Measurements from ENCODE around the gene ELN. TPM values are rescaled to one million over a fixed set of nuclear protein-coding genes. Genes with fewer than 3 reads are reported as not detected.
A peak's percentile ranks its signal among the peaks of the same experiment; 100 is the strongest.
"Not testable (repeated sequence)": the region's sequence is repeated elsewhere in the genome, so short reads cannot be mapped to it uniquely, and the experiment has no call there.

Gene ELN
- total RNA-seq: 41.2 TPM
- long read RNA-seq, transcript ELN-221 (32 exons, 2,583 nt): major isoform, 5 of 47 reads
- long read RNA-seq, partial matches to known transcripts: 13 of 47 reads
- long read RNA-seq, other reads (novel, unspliced or antisense): 25 of 47 reads

DNA sequence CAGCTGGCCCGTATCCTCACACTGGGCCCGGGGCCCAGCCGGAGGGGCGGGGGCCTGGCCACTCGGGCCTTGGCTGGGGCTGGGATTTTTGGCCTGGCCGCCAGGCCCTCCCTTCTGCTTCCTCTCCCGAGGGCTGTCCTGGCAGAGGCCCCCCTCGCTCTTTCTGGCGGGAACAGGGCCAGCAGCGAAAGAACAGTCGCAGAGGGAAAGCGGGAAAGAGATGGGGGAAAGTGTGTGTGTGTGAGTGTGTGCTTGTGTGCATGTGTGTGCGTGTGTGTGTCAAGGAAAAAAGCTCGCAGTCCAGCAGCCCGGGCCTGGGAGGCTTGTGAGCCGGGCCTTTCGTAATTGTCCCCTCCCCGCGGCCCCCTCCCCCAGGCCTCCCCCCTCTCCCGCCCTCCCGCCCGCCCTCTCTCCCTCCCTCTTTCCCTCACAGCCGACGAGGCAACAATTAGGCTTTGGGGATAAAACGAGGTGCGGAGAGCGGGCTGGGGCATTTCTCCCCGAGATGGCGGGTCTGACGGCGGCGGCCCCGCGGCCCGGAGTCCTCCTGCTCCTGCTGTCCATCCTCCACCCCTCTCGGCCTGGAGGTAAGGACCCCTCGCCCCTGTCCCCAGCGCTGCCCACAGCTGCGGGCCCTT lies at the start of gene ELN:
ELN (plus strand) TSS at position 491 of the 638 bp plus-strand sequence; CDS start at position 506, 15 bp downstream.
- DNase-seq (ENCODE audit: low spot score): peak; percentile 88
- intact Hi-C loops (cut with DNase I): loop anchor here (5.0 kb wide), 1 partner anchor 161 kb away; no protein-coding TSS in a partner anchor

DNA sequence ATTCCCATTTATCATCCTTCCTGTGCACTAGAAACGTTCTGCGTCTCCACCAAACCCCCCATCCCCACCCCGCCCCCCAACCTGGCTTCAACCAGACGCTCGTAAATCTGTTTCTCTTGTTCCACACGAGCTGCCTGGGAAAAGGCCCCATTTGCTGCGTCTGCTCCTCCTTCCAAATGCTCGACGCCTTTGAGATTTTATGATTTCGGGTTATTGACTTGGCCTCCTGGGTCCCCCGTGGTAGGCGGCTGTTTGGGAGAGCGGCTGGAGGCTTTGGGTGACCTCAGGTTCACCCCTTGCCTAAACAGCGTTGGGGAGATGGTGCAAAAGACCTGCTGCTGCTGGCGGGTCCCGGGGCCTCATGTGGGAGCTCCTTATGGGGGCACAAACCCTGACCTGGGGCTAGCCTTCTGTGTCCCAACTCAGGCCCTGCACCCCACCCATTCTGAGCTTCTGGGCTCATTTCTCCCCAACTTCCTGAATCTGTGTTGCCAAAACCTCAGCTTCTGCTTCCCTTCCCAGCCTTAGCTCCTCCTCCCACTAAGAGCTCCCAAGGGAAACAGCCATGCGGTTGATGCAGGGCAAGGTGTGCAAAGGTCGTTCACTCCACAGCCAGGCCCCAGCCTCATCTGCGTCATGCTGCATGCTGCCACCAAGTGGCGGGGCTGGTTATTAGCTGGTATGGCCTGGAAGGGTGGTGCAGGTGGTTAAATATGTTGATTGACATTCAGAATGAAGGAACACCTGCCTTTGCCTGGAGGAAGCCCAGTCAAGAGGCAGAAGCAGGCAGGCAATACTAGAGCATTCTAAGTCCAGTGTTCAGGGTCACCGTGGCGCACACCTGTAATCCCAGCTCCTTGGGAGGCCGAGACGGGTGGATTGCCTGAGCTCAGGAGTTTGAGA lies 49.1 kb upstream of the ELN start:
- DNase-seq (ENCODE audit: low spot score): no peak

DNA sequence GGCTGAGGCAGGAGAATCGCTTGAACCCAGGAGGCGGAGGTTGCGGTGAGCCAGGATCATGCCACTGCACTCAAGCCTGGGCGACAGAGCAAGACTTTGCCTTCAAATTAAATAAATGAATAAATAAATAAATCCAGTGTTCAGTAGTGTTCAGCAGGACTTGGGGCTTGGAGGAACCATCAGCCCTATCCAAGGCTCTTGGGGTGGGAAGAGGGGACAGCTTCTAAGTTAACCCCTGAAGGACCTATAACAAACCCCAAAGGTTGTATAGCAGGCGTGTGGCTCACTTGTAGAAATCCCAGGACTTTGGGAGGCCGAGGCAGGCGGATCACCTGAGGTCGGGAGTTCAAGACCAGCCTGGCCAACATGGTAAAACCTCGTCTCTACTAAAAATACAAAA lies 48.3 kb upstream of the ELN start:
- intact Hi-C loops (cut with DNase I): not testable (repeated sequence)

More for the DNA sequence above, 49.1 kb upstream of the ELN start:
- intact Hi-C loops (cut with DNase I): no loop called here

DNA sequence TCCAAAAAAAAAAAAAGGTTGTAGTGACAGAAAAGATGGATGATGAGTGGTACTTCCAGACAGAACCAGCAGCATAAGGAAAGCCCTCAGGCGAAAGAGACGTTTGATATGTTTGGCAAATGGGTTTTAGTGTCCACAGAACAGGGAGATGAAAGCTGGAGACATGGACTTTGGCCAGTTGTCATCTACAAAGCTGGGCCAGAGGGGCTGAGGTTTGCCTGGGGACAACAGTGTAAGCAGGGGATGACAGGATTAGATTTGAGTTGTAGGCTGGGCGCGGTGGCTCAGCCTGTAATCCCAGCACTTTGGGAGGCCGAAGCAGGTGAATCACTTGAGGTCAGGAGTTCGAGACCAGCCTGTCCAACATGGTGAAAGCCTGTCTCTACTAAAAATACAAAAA lies 47.8 kb upstream of the ELN start:
- DNase-seq (ENCODE audit: low spot score): no peak
- intact Hi-C loops (cut with DNase I): no loop called here

More for the DNA sequence above, 48.3 kb upstream of the ELN start:
- not testable (repeated sequence) for DNase-seq (ENCODE audit: low spot score)

DNA sequence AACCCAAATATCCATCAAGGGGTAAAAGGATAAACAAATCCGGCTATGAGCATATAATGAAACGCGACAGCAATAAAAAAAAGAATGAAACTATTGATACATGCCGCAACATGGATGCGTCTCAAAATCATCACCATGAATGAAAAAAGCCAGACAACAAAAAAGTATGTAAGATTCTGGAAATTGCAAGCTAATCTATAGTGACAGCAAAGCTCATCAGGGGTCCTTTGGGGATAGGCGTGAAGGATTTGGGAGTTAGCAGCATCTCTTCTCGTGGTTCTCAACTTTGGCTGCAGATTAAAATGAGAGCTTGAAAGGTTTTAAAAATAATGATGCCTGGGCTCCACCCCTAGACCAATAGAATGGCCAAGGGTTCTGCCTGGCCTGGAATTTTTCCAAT lies 46.0 kb upstream of the ELN start:
- intact Hi-C loops (cut with DNase I): no loop called here
- no peak for DNase-seq (ENCODE audit: low spot score)

DNA sequence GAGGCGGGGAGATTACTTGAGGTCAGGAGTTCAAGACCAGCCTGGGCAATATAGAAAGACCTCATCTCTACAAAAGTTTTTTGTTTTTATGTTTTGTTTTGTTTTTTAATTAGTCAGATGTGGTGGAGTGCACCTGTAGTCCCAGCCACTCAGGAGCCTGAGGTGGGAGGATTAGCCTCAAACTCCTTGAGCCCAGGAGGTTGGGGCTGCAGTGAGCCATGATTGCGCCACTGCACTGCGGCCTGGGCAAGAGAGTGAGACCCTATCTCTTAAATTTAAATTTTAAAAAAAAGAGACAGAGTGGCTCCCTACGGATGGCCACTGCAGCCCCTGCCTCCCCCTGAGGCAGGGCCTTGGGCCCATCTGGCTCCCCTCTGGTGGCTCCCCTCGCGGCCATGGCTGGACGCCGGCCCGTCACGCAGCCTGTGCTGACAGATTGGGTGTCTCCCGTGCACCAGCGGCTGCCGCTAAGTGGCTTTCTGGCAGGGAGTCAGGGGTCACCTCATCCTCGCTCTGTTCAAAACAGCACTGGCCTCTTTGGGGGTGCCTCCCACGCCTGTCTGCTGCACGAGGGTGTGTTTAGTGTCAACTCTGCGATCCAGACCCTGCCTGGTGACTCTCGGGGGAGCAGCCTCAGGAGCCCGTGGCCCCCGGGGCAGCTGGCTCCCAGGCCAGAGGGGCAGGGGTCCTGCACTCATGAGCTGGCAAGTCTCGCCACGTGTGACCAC lies 44.4 kb upstream of the ELN start:
- DNase-seq (ENCODE audit: low spot score): no peak
- intact Hi-C loops (cut with DNase I): no loop called here

DNA sequence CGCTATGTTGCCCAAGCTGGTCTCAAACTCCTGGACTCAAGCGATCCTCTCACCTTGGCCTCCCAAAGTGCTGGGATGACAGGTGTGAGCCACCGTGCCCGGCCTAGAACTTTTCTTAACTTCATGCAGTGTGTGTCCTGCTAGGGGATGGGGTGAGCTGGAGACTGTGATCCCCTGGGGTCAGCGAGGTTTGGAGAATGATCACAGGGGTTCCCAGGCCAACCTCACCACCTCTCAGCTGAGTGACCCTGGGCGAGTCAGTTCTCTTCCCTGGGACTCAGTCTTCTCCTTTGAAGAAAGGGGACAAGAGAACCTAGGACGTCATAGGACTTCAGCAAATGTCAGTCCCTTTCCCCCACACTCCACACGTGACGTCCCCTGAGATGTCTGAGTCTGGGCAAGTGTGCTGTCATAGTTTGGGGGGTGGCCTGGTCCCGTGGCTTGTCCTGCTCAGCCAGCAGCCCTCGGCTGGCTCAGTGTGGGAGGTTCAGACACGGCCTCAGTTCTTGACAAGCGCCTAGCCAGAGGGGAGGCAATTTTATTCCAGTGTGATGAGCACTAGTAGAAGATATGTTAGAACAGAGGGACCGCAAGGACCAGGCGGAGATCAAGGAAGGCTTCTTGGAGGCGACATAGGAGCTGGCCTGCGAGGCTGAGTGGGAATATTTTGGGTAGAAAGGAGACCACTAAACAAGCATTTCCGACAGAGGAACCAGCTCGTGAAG lies 43.3 kb upstream of the ELN start:
- intact Hi-C loops (cut with DNase I): no loop called here
- DNase-seq (ENCODE audit: low spot score): no peak

DNA sequence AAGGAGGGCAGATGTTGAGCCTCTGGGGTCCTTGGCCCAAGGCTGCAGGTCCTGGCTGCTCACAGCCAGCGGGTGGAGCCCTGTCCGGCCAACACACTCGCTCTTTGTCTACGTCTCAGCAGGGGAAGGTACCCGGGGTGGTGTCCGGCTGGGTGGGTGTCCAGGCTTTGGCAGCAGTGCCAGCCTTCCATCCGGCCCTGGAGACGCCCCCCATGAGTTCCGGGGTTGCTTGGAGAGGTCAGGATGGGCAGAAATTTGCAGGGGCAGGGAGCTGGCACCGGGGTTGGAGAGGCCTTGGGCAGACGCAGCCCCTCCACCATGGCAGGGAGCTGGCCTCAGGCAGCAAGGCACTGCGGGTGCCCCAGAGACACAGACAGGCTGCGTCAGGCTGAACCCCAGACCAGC lies 42.2 kb upstream of the ELN start:
- intact Hi-C loops (cut with DNase I): no loop called here
- DNase-seq (ENCODE audit: low spot score): no peak

DNA sequence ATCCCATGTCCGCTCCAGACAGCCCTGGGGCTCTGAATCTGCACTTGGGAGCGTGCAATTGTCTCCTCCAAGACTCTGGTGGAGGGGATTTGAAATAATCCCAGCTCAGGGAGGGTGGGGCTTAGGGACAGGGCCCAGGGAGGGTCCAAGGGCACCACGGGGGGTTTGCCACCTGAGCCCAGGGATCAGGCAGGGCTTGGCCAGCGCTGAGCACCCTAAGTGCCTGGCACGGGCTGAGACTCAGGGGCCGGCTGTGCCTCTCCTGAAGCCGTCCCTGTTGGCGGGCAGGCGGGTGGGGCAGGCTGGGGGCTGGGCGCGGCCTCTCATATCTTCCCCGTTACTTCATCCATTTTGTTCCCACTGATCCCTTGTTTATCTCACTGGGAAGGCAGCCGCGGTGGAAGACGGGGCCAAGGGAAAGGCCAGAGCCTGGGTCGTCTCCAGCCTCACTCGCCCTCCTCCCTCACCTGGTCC lies 41.8 kb upstream of the ELN start:
- intact Hi-C loops (cut with DNase I): no loop called here

DNA sequence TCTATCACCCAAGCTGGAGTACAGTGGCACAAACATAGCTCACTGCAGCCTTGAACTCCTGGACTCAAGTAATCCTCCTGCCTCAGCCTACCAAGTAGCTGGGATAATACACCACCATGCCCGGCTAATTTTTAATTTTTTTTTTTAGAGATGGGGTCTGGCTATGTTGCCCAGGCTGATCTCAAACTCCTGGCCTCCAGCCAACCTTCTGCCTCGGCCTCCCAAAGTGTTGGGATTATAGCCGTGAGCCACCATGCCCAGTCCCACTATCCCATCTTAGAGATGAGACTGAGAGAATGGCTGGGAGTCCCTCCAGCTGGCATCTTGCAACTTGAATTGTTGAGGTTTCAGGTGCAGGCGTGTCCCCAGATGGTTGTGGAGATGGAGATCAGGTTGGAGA lies 40.7 kb upstream of the ELN start:
- intact Hi-C loops (cut with DNase I): no loop called here
- DNase-seq (ENCODE audit: low spot score): no peak

More for the DNA sequence above, 41.8 kb upstream of the ELN start:
- DNase-seq (ENCODE audit: low spot score): no peak

DNA sequence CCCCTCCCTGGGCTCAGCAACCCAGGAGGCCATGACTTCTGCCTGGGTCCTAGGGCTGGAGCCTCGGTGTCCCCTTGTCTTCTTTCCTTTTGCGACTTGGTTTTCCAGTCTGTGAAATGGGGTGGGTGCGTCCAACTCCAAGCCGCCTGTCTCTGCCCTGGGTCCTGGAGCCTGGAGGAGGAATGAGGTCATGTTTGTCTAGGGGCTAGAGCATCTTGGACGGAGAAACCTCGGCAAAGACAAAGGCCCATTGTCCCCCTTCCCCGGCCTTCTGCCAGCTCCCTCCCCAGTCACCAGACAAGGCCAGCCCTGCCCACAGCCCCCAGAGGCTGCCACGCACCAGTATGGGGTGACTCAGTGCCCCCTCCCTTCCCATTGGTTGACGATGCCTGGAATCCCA lies 39.8 kb upstream of the ELN start:
- intact Hi-C loops (cut with DNase I): no loop called here
- no peak for DNase-seq (ENCODE audit: low spot score)

DNA sequence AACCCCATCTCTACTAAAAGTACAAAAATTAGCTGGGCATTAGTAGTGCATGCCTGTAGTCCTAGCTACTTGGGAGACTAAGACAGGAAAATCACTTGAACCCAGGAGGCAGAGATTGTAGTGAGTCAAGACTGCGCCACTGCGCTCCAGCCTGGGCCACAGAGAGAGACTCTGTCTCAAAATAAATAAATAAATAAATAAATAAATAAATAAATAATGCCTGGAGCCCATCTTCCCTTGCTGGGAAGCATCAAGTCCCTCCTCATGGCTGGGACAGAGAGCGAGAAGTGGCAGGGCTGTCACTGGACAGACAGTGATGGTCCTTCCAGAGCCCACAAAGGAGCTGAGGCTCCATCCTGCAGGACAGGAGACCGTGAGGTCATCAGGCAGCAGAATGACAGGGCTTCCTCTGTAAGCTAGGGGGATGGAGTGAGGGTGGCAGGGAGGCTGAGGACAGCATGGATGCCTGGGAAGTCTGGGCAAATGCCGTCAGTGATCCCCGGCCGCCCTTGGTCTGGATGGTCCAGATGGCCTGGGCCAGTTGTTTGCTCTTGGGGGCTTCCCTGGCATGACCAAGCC lies 36.4 kb upstream of the ELN start:
- intact Hi-C loops (cut with DNase I): no loop called here
- DNase-seq (ENCODE audit: low spot score): no peak

DNA sequence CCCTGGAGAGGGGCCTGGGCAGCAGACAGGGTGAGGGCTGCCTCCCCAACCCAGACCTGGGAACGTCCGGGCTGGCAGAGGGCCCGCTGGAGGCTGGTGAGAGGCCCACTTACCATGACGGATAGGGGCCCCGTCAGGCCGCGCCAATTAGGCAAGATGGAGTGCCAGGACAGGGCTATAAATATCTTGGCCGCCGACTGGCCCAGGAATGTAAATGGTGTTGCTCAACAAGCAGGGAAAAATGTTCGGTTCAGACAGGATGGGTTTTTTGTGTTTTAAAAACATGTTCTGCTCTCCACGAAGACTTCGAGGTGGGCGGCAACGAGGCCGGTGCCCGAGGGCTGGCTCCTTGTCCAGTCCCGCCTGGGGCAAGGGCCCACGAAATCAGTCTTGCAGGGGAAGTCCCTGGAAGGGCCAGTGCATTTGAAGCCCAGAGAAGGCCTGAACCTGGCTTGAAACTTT lies 35.8 kb upstream of the ELN start:
- intact Hi-C loops (cut with DNase I): no loop called here
- DNase-seq (ENCODE audit: low spot score): no peak

DNA sequence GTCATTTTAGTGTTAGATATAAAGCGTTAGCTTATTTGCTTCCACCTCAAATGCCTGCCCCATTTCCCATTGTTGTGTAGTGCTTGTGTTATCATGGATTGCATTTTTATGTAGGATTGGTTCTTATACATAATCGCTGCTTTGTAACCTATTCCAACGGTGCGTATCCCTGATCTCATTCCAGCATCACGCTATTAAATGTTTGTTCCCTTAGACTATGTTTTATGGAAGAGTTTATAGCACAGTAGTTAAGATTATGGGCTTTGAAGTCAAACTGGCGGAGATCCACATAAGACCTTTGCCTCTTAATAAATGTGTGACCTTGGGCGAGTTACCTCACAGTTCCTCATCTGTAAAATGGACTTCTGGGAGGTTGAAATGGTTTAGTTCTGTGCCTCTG lies 34.0 kb upstream of the ELN start:
- no peak for DNase-seq (ENCODE audit: low spot score)
- intact Hi-C loops (cut with DNase I): no loop called here

DNA sequence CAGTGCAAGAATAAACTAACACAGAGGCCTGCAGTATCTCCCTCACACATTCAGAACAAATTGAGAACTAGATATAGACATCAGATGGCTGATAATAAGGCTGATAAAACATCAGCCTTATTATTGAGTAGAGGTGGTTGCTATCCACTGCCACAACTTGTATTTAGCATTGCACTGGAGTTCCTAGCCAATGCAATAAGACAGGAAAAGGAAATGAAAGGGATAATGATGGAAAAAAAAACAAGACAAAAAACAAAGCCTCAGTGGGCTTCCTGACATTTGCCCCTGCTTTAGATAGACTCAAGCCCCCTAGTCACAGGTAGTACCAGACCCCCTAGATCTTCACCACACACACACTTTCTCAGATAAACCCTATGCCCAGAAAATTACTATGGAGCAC lies 33.2 kb upstream of the ELN start:
- DNase-seq (ENCODE audit: low spot score): no peak
- intact Hi-C loops (cut with DNase I): no loop called here

DNA sequence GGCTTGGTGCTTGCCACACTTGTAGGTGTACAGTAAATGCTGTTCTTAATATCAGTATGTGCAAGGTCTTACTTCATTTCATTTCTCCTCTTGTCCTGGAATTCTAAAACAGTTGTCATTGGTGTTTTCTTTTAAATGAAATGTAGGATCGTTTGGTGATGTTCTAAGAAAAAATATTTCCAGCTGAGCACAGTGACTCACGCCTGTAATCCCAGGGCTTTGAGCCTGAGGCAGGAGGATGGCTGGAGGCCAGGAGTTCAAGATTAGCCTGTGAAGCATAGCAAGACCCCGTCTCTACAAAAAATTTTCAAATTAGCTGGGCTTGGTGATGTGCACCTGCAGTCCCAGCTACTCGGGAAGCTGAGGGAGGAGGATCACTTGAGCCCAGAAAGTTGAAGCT lies 32.6 kb upstream of the ELN start:
- intact Hi-C loops (cut with DNase I): no loop called here
- no peak for DNase-seq (ENCODE audit: low spot score)

DNA sequence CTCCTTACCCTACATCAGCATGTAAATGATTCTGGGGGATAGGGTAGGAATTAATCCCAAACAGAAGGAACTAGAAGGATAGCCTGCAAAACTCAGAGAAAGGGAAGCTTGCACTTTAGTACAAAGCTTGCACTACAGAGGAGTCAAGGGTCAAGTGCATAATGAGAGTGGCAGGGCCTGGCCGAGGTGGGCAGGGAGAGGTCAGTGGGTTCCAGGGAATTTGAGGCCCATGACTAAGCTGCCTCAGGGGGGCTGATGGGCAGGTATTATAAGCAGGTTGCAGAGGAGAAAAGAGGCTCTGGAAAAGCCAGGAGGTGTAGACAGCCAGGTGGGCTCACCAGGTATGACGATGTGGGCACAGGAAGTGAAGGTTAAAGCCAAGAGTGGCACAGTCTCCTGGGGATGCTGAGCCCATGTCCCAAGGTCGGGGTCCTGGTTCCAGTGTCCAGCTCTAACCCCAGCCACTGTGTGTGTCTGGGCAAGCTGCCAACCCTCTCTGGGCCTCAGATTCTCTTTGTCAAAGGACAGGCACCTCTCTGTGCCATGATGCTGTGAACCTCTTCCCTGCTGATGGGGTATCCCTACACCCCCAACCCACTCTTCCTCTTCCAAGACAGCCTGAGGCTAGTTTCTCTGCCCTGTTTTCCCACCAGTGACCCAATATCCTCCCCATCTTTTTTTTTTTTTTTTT lies 32.0 kb upstream of the ELN start:
- no peak for DNase-seq (ENCODE audit: low spot score)
- intact Hi-C loops (cut with DNase I): no loop called here

DNA sequence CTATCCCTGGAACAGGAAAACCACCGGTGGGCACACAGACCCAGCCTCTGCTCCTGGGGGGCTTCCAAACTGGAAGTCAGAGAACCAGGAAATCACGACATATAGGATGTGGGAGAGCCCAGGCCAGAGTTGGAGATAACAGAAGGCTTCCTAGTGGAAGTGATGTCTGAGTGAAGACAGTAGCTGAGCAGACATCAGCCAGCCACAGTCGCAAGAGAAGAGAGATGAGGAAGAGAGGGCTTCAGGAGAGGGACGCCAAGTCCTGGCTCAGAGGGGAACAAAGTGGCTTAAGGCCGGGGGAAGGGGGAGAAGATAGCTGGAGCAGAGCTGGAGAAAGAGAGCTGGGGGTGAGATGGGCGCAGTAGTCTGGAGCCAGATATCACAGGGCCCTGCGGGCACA lies 30.9 kb upstream of the ELN start:
- no peak for DNase-seq (ENCODE audit: low spot score)
- intact Hi-C loops (cut with DNase I): no loop called here
